Adipocyte (in vitro differentiated cells): Measurements from ENCODE around the gene RXFP4.
"Not testable (repeated sequence)": the region's sequence is repeated elsewhere in the genome, so short reads cannot be mapped to it uniquely, and the experiment has no call there.

Experiments
- DNase-seq: peaks from one replicate; pipeline ENCODE4 v3.0.0-alpha.2; 2015; ENCODE audit warnings: low read depth
- H3K27me3 ChIP-seq: replicated peaks from 2 replicates; pipeline ENCODE4 v1.7.0; 2013; ENCODE audit warnings: mild to moderate bottlenecking, low read length, moderate library complexity; ENCODE audit not compliant: control insufficient read depth, insufficient read depth
- H3K36me3 ChIP-seq: 2 replicates; pipeline ENCODE4 v1.7.0; 2013; ENCODE audit warnings: low read length, mild to moderate bottlenecking, moderate library complexity; ENCODE audit not compliant: control insufficient read depth, insufficient read depth, severe bottlenecking
- H3K4me1 ChIP-seq: 2 replicates; pipeline ENCODE4 v1.7.0; 2013; ENCODE audit warnings: mild to moderate bottlenecking, low read length, moderate library complexity; ENCODE audit not compliant: control insufficient read depth, insufficient read depth
- H3K4me3 ChIP-seq: 2 replicates; pipeline ENCODE4 v1.7.0; 2013; ENCODE audit warnings: mild to moderate bottlenecking, low read length, moderate library complexity
- H3K9ac ChIP-seq: 2 replicates; pipeline ENCODE4 v1.7.0; 2013; ENCODE audit warnings: mild to moderate bottlenecking, low read length, moderate library complexity
- H3K9me3 ChIP-seq: 2 replicates; pipeline ENCODE4 v1.7.0; 2013; ENCODE audit warnings: mild to moderate bottlenecking, low read length, moderate library complexity; ENCODE audit not compliant: control insufficient read depth

RXFP4 gene

GRCh38 chr1:155910621-155911121, 30.8 kb upstream of the RXFP4 start:
- peak; percentile 63 for DNase-seq
- Histone ChIP-seq H3K9ac (peak overlapping the region; percentile 88), H3K36me3 (peaks cover 70% of the 10 kb centered on the region), H3K9me3 (no peaks in the 10 kb centered on the region), H3K27me3 (no peaks in the 10 kb centered on the region), H3K4me3 (peak overlapping the region; percentile 88), H3K4me1 (peaks cover 17% of the 10 kb centered on the region)

DNA sequence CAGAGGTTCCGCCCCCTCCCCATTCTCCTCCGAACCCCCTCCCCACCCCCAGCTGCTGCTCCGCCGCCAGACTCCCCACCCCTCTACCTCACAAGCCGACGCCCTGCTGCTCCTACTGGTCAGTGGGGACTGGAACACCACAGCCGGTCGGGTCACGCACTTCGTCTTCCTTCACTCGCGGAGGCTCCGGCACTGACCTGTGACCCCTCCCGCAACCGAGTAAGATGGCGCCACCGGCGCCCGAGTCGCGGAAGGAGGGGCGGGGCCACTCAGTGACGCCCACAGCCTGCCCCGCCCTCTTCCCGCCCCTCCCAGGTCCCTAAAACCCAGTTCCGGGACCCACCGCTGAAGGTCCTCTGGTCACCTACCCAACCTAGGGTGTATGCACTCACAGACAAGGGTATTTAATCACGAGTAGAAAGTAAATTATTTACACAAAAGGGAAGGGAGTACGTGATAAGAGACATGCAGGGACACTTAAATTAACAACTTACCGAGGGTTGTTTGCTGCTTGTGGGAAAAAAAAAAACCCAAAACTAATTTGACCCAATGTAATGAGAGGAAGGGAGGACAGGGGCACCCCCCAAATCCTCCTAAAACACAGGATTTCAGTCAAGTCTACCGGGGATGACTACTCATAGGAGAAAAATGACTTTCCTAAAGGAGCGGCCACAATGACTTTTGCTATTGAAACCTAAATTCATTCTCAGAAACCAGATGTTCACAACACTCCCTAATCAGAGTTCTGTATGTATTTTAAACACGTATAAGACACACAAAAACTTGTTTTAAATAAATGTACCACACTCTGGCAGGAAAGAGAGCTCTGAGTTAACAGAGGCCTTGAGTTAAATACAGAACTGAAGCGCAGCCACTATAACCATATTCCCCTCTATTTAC, 30.0 kb upstream of the RXFP4 start, which contains the start of gene RIT1:
TSS of gene RIT1 (minus strand) at position 194 of the 900 bp plus-strand sequence. CDS start 588 bp downstream, outside the sequence.
- H3K4me3 ChIP-seq = peak within 1 kb of the TSS; percentile 88
- H3K9me3 ChIP-seq = no peaks in the 10 kb centered on the region
- H3K36me3 ChIP-seq = peaks cover 70% of the 10 kb centered on the region
- H3K4me1 ChIP-seq = peaks cover 17% of the 10 kb centered on the region
- H3K9ac ChIP-seq = peak within 1 kb of the TSS; percentile 88
- DNase-seq = peak; percentile 95
- no peaks in the 10 kb centered on the region for H3K27me3 ChIP-seq

- Histone ChIP-seq H3K36me3 (peaks cover 72% of the 10 kb centered on the region), H3K4me3 (peak overlapping the region; percentile 88)
- DNase-seq = no peak
Observed at GRCh38 chr1:155912056-155912536, 29.3 kb upstream of the RXFP4 start.

GRCh38 chr1:155913969-155914757, 27.3 kb upstream of the RXFP4 start:
- peak; percentile 20 for DNase-seq
- H3K9ac ChIP-seq = no peak overlapping the region
- no peaks in the 10 kb centered on the region for H3K27me3 ChIP-seq
- H3K4me1 ChIP-seq = peaks cover 17% of the 10 kb centered on the region
- no peaks in the 10 kb centered on the region for H3K9me3 ChIP-seq
- H3K4me3 ChIP-seq = no peak overlapping the region
- peaks cover 75% of the 10 kb centered on the region for H3K36me3 ChIP-seq

More at GRCh38 chr1:155912056-155912536, 29.3 kb upstream of the RXFP4 start:
- H3K9me3 ChIP-seq = no peaks in the 10 kb centered on the region
- H3K27me3 ChIP-seq = no peaks in the 10 kb centered on the region
- peaks cover 17% of the 10 kb centered on the region for H3K4me1 ChIP-seq
- peak overlapping the region; percentile 88 for H3K9ac ChIP-seq

GRCh38 chr1:155918660-155919059, 22.8 kb upstream of the RXFP4 start:
- Histone ChIP-seq H3K9ac (no peak overlapping the region), H3K36me3 (peaks cover 97% of the 10 kb centered on the region), H3K9me3 (no peaks in the 10 kb centered on the region), H3K4me3 (no peak overlapping the region), H3K4me1 (no peaks in the 10 kb centered on the region), H3K27me3 (no peaks in the 10 kb centered on the region)
- DNase-seq = no peak

- Histone ChIP-seq H3K4me3 (no peak overlapping the region), H3K9ac (no peak overlapping the region), H3K27me3 (no peaks in the 10 kb centered on the region), H3K36me3 (peaks cover 96% of the 10 kb centered on the region), H3K9me3 (no peaks in the 10 kb centered on the region), H3K4me1 (no peaks in the 10 kb centered on the region)
- DNase-seq = no peak
Observed at GRCh38 chr1:155919801-155920200, 21.6 kb upstream of the RXFP4 start.

DNA sequence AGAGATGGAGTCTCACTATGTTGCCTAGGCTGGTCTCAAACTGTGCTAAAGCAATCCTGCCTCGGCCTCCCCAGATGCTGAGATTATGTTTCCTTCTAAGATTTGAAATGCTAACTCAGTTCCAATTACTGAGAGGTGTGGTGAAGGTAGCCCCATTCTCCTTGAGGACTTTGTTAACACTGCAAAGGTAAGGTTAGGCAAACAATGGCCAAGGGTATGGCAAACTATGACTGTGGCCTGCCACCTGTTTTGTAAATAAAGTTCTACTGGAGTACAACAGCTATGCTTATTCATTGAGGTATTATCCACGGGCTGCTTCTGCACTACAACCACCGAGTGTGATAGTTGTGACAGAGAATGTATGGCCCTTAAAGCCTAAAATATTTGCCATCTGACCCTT, 20.7 kb upstream of the RXFP4 start:
- no peak overlapping the region for H3K9ac ChIP-seq
- H3K36me3 ChIP-seq = peaks cover 96% of the 10 kb centered on the region
- no peaks in the 10 kb centered on the region for H3K27me3 ChIP-seq
- no peaks in the 10 kb centered on the region for H3K9me3 ChIP-seq
- DNase-seq = no peak
- H3K4me1 ChIP-seq = no peaks in the 10 kb centered on the region
- no peak overlapping the region for H3K4me3 ChIP-seq

DNA sequence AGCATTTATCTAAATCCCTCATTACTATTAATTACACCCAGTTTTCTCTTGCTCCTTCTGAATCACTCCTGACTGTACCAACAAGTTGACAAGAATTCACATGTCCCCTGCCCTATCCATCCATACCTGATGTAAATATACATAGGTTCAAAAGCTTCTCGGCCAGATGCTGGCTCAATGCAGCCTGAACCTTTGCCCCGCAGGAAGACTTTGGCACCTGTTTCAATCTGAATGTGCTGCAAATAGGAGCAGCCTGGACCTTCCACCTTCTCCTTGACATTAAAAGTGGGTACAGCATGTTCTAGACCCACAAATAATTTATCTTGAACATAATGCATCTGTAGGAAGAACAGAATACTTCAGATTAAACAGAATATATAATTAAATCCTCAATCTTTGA, 15.9 kb upstream of the RXFP4 start:
- H3K9me3 ChIP-seq = no peaks in the 10 kb centered on the region
- no peak overlapping the region for H3K4me3 ChIP-seq
- H3K4me1 ChIP-seq = peaks cover 4% of the 10 kb centered on the region
- H3K36me3 ChIP-seq = peaks cover 98% of the 10 kb centered on the region
- no peaks in the 10 kb centered on the region for H3K27me3 ChIP-seq
- no peak for DNase-seq
- H3K9ac ChIP-seq = no peak overlapping the region

DNA sequence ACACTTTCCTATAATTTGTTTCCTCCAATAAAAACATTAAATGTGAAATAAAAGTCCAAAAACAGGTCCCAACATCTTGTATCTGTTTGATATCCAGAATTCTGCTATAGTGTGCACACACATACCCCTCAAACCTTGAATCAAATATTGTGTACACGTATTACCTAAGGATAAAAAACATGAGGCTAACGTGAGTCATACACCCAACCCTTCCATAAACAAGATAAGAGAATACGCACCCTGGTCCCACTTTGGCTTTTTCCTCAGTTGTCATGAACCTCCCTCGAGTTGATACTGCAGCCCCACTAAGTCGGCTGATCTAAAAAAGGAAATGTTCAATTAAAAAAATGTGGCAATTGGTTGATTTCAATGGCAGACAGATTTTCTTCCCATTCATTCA, 12.4 kb upstream of the RXFP4 start:
- Histone ChIP-seq H3K36me3 (peaks cover 89% of the 10 kb centered on the region), H3K4me3 (no peak overlapping the region), H3K27me3 (no peaks in the 10 kb centered on the region), H3K9ac (no peak overlapping the region), H3K9me3 (no peaks in the 10 kb centered on the region), H3K4me1 (peaks cover 30% of the 10 kb centered on the region)
- DNase-seq = no peak

DNA sequence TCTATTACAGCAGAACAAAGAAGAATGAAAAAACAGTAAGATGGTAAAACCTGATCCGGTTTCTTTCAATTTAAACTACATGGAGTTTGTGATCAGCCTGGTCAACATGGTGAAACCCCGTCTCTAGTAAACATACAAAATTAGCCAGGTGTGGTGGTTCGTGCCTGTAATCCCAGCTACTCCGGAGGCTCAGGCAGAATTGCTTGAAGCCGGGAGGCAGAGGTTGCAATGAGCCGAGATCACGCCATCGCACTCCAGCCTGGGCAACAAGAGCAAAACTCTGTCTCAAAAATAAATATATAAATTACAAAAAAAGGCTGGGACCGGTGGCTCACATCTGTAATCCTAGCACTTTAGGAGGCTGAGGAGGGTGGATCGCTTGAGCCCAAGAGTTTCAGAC, 10.7 kb upstream of the RXFP4 start:
- not testable (repeated sequence) for H3K9me3 ChIP-seq, H3K27me3 ChIP-seq, DNase-seq
- H3K36me3 ChIP-seq = peaks cover 74% of the 10 kb centered on the region
- peaks cover 30% of the 10 kb centered on the region for H3K4me1 ChIP-seq
- peak overlapping the region; percentile 99 for H3K4me3 ChIP-seq
- H3K9ac ChIP-seq = peak overlapping the region; percentile 100
